Measurements from ENCODE around the gene CD247. TPM values are rescaled to one million over a fixed set of nuclear protein-coding genes. Genes with fewer than 3 reads are reported as not detected.

CD247 gene
- total and polyA plus RNA-seq, 2 of the 4 experiments (the other 2 are of a cell fraction), result not detected

GRCh38 chr1:167555971-167556714, 37.8 kb upstream of the CD247 start:
- H2AFZ ChIP-seq (replicated peaks; ENCODE audit: low read length, poor library complexity), result peak overlapping the region; percentile 68
- ATAC-seq (ENCODE audit: low read depth), result peak; percentile 33; the same call in 1 of the 2 replicates
- no peaks in the 10 kb centered on the region for H3K9me3 ChIP-seq (ENCODE audit: control insufficient read depth, insufficient read depth, low read length)
- no peak overlapping the region for H3K4ac ChIP-seq (ENCODE audit: low read depth, low read length)
- no peak overlapping the region for H3K56ac ChIP-seq (ENCODE audit: extremely low read depth, insufficient read depth, low read length)
- no peak overlapping the region for H2AK9ac ChIP-seq (replicated peaks; ENCODE audit: low read depth, low read length, poor library complexity)
- in situ Hi-C loops (cut with MboI; ENCODE audit: low sequenced_read_pairs) (no loop called here), dilution Hi-C loops (cut with HindIII; ENCODE audit: low sequenced_read_pairs, unreplicated experiment) (no loop called here), intact Hi-C loops (cut with micrococcal nuclease) (loop anchor here (1.0 kb wide), 1 partner anchor 132 kb away; no protein-coding TSS in a partner anchor)
- H2BK5ac ChIP-seq (ENCODE audit: low read depth, low read length, poor library complexity, severe bottlenecking), result no peak overlapping the region
- BruUV-seq (replicated peaks), result no TSS peak
- H3K79me1 ChIP-seq (ENCODE audit: low read depth in 1 of 2, low read length in 2 of 2), result no peaks in the 10 kb centered on the region
- no peak overlapping the region for H2BK120ac ChIP-seq (ENCODE audit: low read depth, low read length)
- H4K5ac ChIP-seq (ENCODE audit: low read depth, low read length), result no peak overlapping the region
- ChIA-PET POLR2A (ENCODE audit: unreplicated experiment) (no interaction called here), CTCF (interaction anchor here (0.6 to 2.4 kb wide), 5 partner anchors 9 to 1392 kb away, joined by 3 to 7 read pairs (median 3); no protein-coding TSS in a partner anchor)
- no peaks in the 10 kb centered on the region for H4K20me1 ChIP-seq (ENCODE audit: insufficient read depth, low read length)
- DNase-seq, result peak; percentile 67
- no peak overlapping the region for H2AK5ac ChIP-seq (ENCODE audit: low read depth, low read length)
- no peaks in the 10 kb centered on the region for H3K9me1 ChIP-seq (ENCODE audit: insufficient read depth, low read length)
- H4K8ac ChIP-seq (ENCODE audit: low read depth in 2 of 2, low read length in 2 of 2), result no peak overlapping the region
- no peak overlapping the region for H3K14ac ChIP-seq (replicated peaks; ENCODE audit: low read depth, low read length)
- H3K4me3 ChIP-seq (ENCODE audit: insufficient read depth, low read depth, low read length), result no peak overlapping the region
- WGBS, 2 experiments (ENCODE audit: extremely low coverage in 2 of 2, insufficient read length in 1 of 2), result no CpG with 5 or more reads among the region's 5 CpGs
- H3K27ac ChIP-seq (ENCODE audit: insufficient read depth, low read length), result no peak overlapping the region
- H3K18ac ChIP-seq (ENCODE audit: low read depth, low read length), result no peak overlapping the region
- no peak overlapping the region for H3K9ac ChIP-seq (ENCODE audit: low read depth, low read length)
- H4K91ac ChIP-seq (ENCODE audit: insufficient read depth, low read depth, low read length), result no peak overlapping the region
- no peak overlapping the region for H3K23ac ChIP-seq (ENCODE audit: low read depth, low read length)
- H3K36me3 ChIP-seq (ENCODE audit: control insufficient read depth, insufficient read depth, low read length), result no peaks in the 10 kb centered on the region
- H2BK20ac ChIP-seq (ENCODE audit: low read depth, low read length), result no peak overlapping the region
- 0 out of 2 replicates have a peak, but pooled peaks cover 2% of the 10 kb centered on the region for H3K4me1 ChIP-seq (ENCODE audit: control insufficient read depth, insufficient read depth, low read length)
- H2BK15ac ChIP-seq (ENCODE audit: low read depth, low read length), result no peak overlapping the region
- peaks cover 5% of the 10 kb centered on the region for H3K27me3 ChIP-seq (ENCODE audit: control insufficient read depth, insufficient read depth, low read length)
- H3K4me2 ChIP-seq (ENCODE audit: low read depth, low read length), result no peak overlapping the region
- no peak for TF ChIP-seq CHD1 (IDR thresholded peaks at IDR 0.05; ENCODE audit: low read depth, low read length)
- no peak for TF ChIP-seq RCOR1 (IDR thresholded peaks at IDR 0.05; ENCODE audit: insufficient replicate concordance, low read length)
- TF ChIP-seq ELK1 (IDR thresholded peaks at IDR 0.05; ENCODE audit: borderline replicate concordance, low read depth, low read length), result no peak
- no peak for TF ChIP-seq MAFK (IDR thresholded peaks at IDR 0.05; ENCODE audit: low read depth, low read length)
- TF ChIP-seq SMC3 (IDR thresholded peaks at IDR 0.05; ENCODE audit: low read depth, low read length), result peak; percentile 45; the same call in 1 of the 2 replicates
- TF ChIP-seq, protein P1, sequence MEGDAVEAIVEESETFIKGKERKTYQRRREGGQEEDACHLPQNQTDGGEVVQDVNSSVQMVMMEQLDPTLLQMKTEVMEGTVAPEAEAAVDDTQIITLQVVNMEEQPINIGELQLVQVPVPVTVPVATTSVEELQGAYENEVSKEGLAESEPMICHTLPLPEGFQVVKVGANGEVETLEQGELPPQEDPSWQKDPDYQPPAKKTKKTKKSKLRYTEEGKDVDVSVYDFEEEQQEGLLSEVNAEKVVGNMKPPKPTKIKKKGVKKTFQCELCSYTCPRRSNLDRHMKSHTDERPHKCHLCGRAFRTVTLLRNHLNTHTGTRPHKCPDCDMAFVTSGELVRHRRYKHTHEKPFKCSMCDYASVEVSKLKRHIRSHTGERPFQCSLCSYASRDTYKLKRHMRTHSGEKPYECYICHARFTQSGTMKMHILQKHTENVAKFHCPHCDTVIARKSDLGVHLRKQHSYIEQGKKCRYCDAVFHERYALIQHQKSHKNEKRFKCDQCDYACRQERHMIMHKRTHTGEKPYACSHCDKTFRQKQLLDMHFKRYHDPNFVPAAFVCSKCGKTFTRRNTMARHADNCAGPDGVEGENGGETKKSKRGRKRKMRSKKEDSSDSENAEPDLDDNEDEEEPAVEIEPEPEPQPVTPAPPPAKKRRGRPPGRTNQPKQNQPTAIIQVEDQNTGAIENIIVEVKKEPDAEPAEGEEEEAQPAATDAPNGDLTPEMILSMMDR (conservative IDR thresholded peaks at IDR 0.05; ENCODE audit: low read depth, low read length), result peak; percentile 74
- TF ChIP-seq FOS (IDR thresholded peaks at IDR 0.05; ENCODE audit: low read depth, low read length), result no peak
- no peak for TF ChIP-seq NFE2L2 (IDR thresholded peaks at IDR 0.05; ENCODE audit: low read depth, low read length)
- TF ChIP-seq POLR2A (IDR thresholded peaks at IDR 0.05; ENCODE audit: low read depth, low read length), result no peak
- TF ChIP-seq RFX5 (IDR thresholded peaks at IDR 0.05; ENCODE audit: low read depth, low read length), result no peak
- TF ChIP-seq MXI1 (IDR thresholded peaks at IDR 0.05; ENCODE audit: borderline replicate concordance, low read depth, low read length), result no peak
- TF ChIP-seq MAZ (IDR thresholded peaks at IDR 0.05; ENCODE audit: borderline replicate concordance, low read depth, low read length), result no peak
- peak; percentile 43 for TF ChIP-seq RAD21 (IDR thresholded peaks at IDR 0.05; ENCODE audit: low read length)
- peak; percentile 76 for TF ChIP-seq CEBPB (IDR thresholded peaks at IDR 0.05; ENCODE audit: low read depth, low read length)
- no peak for TF ChIP-seq USF2 (IDR thresholded peaks at IDR 0.05; ENCODE audit: low read depth, low read length)
